Measurements from ENCODE around the gene PDE2A. TPM values are rescaled to one million over a fixed set of nuclear protein-coding genes. Genes with fewer than 3 reads are reported as not detected.

PDE2A gene
- total and polyA plus RNA-seq, 7 experiments from 2014 or later: 0.97 to 9.0 (median 1.7) TPM; not detected in 2

- no peaks in the 10 kb centered on the region for H3K9me3 ChIP-seq (ENCODE audit: control insufficient read depth in 2 of 3, low read length in 3 of 3)
- CTCF ChIA-PET: no interaction called here
- peaks cover 0 to 18% (median 9%) of the 10 kb centered on the region in 5 donors for H3K27me3 Mint-ChIP-seq
- no peaks in the 10 kb centered on the region for H3K36me3 ChIP-seq (ENCODE audit: control insufficient read depth in 2 of 3, insufficient read depth in 3 of 3, low read length in 3 of 3)
- ATAC-seq: no peak
- no peaks in the 10 kb centered on the region for H3K27me3 ChIP-seq (ENCODE audit: control insufficient read depth in 2 of 2, insufficient read depth in 2 of 2, low read length in 2 of 2)
- POLR2A ChIA-PET: no interaction called here
- H3K36me3 Mint-ChIP-seq: no peaks in the 10 kb centered on the region
- intact Hi-C loops (cut with micrococcal nuclease): no loop called here
- no peak overlapping the region for H3K27ac ChIP-seq (ENCODE audit: low read depth, low read length)
- no peaks in the 10 kb centered on the region for H3K4me1 Mint-ChIP-seq
- no peak for DNase-seq
- no peak overlapping the region for H3K4me3 ChIP-seq (ENCODE audit: low read length)
- no peaks in the 10 kb centered on the region for H3K9me3 Mint-ChIP-seq
- no peak overlapping the region for H3K27ac Mint-ChIP-seq
- no peaks in the 10 kb centered on the region for H3K4me1 ChIP-seq (ENCODE audit: control insufficient read depth in 2 of 2, insufficient read depth in 2 of 2, low read length in 2 of 2)
- no peak overlapping the region for H3K4me3 Mint-ChIP-seq
These were observed 37.8 kb downstream of the PDE2A start for GRCh38 chr11:72636376-72636775.

- no peak overlapping the region for H3K27ac Mint-ChIP-seq
- no peak for ATAC-seq
- no peaks in the 10 kb centered on the region for H3K9me3 ChIP-seq (ENCODE audit: control insufficient read depth in 2 of 3, low read length in 3 of 3)
- no peaks in the 10 kb centered on the region for H3K9me3 Mint-ChIP-seq
- no peaks in the 10 kb centered on the region for H3K4me1 ChIP-seq (ENCODE audit: control insufficient read depth in 2 of 2, insufficient read depth in 2 of 2, low read length in 2 of 2)
- no peak overlapping the region for H3K27ac ChIP-seq (ENCODE audit: low read depth, low read length)
- POLR2A ChIA-PET: no interaction called here
- intact Hi-C loops (cut with micrococcal nuclease): no loop called here
- no peaks in the 10 kb centered on the region for H3K4me1 Mint-ChIP-seq
- no peak overlapping the region for H3K4me3 ChIP-seq (ENCODE audit: low read length)
- H3K27me3 ChIP-seq (ENCODE audit: control insufficient read depth in 2 of 2, insufficient read depth in 2 of 2, low read length in 2 of 2): no peaks in the 10 kb centered on the region
- DNase-seq: no peak
- no peaks in the 10 kb centered on the region for H3K36me3 Mint-ChIP-seq
- H3K36me3 ChIP-seq (ENCODE audit: control insufficient read depth in 2 of 3, insufficient read depth in 3 of 3, low read length in 3 of 3): no peaks in the 10 kb centered on the region
- CTCF ChIA-PET: interaction anchor here (0.8 kb wide), 1 partner anchor 48 kb away, joined by 3 read pairs; no protein-coding TSS in a partner anchor
- H3K4me3 Mint-ChIP-seq: no peak overlapping the region
- H3K27me3 Mint-ChIP-seq: peaks cover 0 to 18% (median 9%) of the 10 kb centered on the region in 5 donors
These were observed 38.3 kb downstream of the PDE2A start for GRCh38 chr11:72635933-72636332.

- H3K4me3 ChIP-seq (ENCODE audit: low read length): no peak overlapping the region
- ATAC-seq (no peak), DNase-seq (no peak)
- H3K9me3 ChIP-seq (ENCODE audit: control insufficient read depth in 2 of 3, low read length in 3 of 3): no peaks in the 10 kb centered on the region
- H3K36me3 ChIP-seq (ENCODE audit: control insufficient read depth in 2 of 3, insufficient read depth in 3 of 3, low read length in 3 of 3): no peaks in the 10 kb centered on the region
- CTCF ChIA-PET: interaction anchor here (0.8 to 1.1 kb wide), 2 partner anchors 47 to 164 kb away, joined by 3 to 4 read pairs; no protein-coding TSS in a partner anchor
- Mint-ChIP-seq H3K4me3 (no peak overlapping the region), H3K27ac (no peak overlapping the region), H3K27me3 (peaks cover 0 to 18% (median 9%) of the 10 kb centered on the region in 5 donors), H3K4me1 (no peaks in the 10 kb centered on the region), H3K9me3 (no peaks in the 10 kb centered on the region), H3K36me3 (no peaks in the 10 kb centered on the region)
- intact Hi-C loops (cut with micrococcal nuclease): no loop called here
- H3K27ac ChIP-seq (ENCODE audit: low read depth, low read length): no peak overlapping the region
- no peaks in the 10 kb centered on the region for H3K27me3 ChIP-seq (ENCODE audit: control insufficient read depth in 2 of 2, insufficient read depth in 2 of 2, low read length in 2 of 2)
- POLR2A ChIA-PET: interaction anchor here (0.5 kb wide), 1 partner anchor 164 kb away, joined by 4 read pairs; no protein-coding TSS in a partner anchor
- no peaks in the 10 kb centered on the region for H3K4me1 ChIP-seq (ENCODE audit: control insufficient read depth in 2 of 2, insufficient read depth in 2 of 2, low read length in 2 of 2)
These were observed 38.8 kb downstream of the PDE2A start for GRCh38 chr11:72635309-72635915.

GRCh38 chr11:72634472-72635095, 39.6 kb downstream of the PDE2A start:
- intact Hi-C loops (cut with micrococcal nuclease): no loop called here
- no peak for ATAC-seq
- CTCF ChIA-PET: interaction anchor here (1.1 kb wide), 1 partner anchor 163 kb away, joined by 4 read pairs; no protein-coding TSS in a partner anchor
- Histone ChIP-seq H3K27ac (ENCODE audit: low read depth, low read length) (no peak overlapping the region), H3K27me3 (ENCODE audit: control insufficient read depth in 2 of 2, insufficient read depth in 2 of 2, low read length in 2 of 2) (no peaks in the 10 kb centered on the region), H3K4me1 (ENCODE audit: control insufficient read depth in 2 of 2, insufficient read depth in 2 of 2, low read length in 2 of 2) (no peaks in the 10 kb centered on the region), H3K36me3 (ENCODE audit: control insufficient read depth in 2 of 3, insufficient read depth in 3 of 3, low read length in 3 of 3) (no peaks in the 10 kb centered on the region), H3K4me3 (ENCODE audit: low read length) (no peak overlapping the region), H3K9me3 (ENCODE audit: control insufficient read depth in 2 of 3, low read length in 3 of 3) (no peaks in the 10 kb centered on the region)
- no peaks in the 10 kb centered on the region for H3K36me3 Mint-ChIP-seq
- no peaks in the 10 kb centered on the region for H3K4me1 Mint-ChIP-seq
- peaks cover 0 to 18% (median 9%) of the 10 kb centered on the region in 5 donors for H3K27me3 Mint-ChIP-seq
- no peaks in the 10 kb centered on the region for H3K9me3 Mint-ChIP-seq
- no peak overlapping the region for H3K27ac Mint-ChIP-seq
- POLR2A ChIA-PET: no interaction called here
- no peak for DNase-seq
- no peak overlapping the region for H3K4me3 Mint-ChIP-seq

GRCh38 chr11:72634016-72634415, 40.2 kb downstream of the PDE2A start:
- CTCF ChIA-PET: no interaction called here
- Histone ChIP-seq H3K27me3 (ENCODE audit: control insufficient read depth in 2 of 2, insufficient read depth in 2 of 2, low read length in 2 of 2) (no peaks in the 10 kb centered on the region), H3K4me3 (ENCODE audit: low read length) (no peak overlapping the region), H3K36me3 (ENCODE audit: control insufficient read depth in 2 of 3, insufficient read depth in 3 of 3, low read length in 3 of 3) (no peaks in the 10 kb centered on the region), H3K27ac (ENCODE audit: low read depth, low read length) (no peak overlapping the region), H3K9me3 (ENCODE audit: control insufficient read depth in 2 of 3, low read length in 3 of 3) (no peaks in the 10 kb centered on the region), H3K4me1 (ENCODE audit: control insufficient read depth in 2 of 2, insufficient read depth in 2 of 2, low read length in 2 of 2) (no peaks in the 10 kb centered on the region)
- H3K27me3 Mint-ChIP-seq: peaks cover 0 to 18% (median 9%) of the 10 kb centered on the region in 5 donors
- no peak overlapping the region for H3K27ac Mint-ChIP-seq
- no peaks in the 10 kb centered on the region for H3K4me1 Mint-ChIP-seq
- intact Hi-C loops (cut with micrococcal nuclease): no loop called here
- ATAC-seq (no peak), DNase-seq (no peak)
- POLR2A ChIA-PET: no interaction called here
- H3K36me3 Mint-ChIP-seq: no peaks in the 10 kb centered on the region
- no peak overlapping the region for H3K4me3 Mint-ChIP-seq
- no peaks in the 10 kb centered on the region for H3K9me3 Mint-ChIP-seq

- Mint-ChIP-seq H3K27ac (no peak overlapping the region), H3K4me1 (no peaks in the 10 kb centered on the region), H3K27me3 (peaks cover 0 to 18% (median 9%) of the 10 kb centered on the region in 5 donors), H3K4me3 (no peak overlapping the region), H3K9me3 (no peaks in the 10 kb centered on the region), H3K36me3 (no peaks in the 10 kb centered on the region)
- ChIA-PET CTCF (no interaction called here), POLR2A (interaction anchor here (0.6 kb wide), 1 partner anchor 568 kb away, joined by 3 read pairs; no protein-coding TSS in a partner anchor)
- Histone ChIP-seq H3K36me3 (ENCODE audit: control insufficient read depth in 2 of 3, insufficient read depth in 3 of 3, low read length in 3 of 3) (no peaks in the 10 kb centered on the region), H3K27me3 (ENCODE audit: control insufficient read depth in 2 of 2, insufficient read depth in 2 of 2, low read length in 2 of 2) (no peaks in the 10 kb centered on the region), H3K9me3 (ENCODE audit: control insufficient read depth in 2 of 3, low read length in 3 of 3) (no peaks in the 10 kb centered on the region), H3K4me1 (ENCODE audit: control insufficient read depth in 2 of 2, insufficient read depth in 2 of 2, low read length in 2 of 2) (no peaks in the 10 kb centered on the region), H3K27ac (ENCODE audit: low read depth, low read length) (no peak overlapping the region), H3K4me3 (ENCODE audit: low read length) (no peak overlapping the region)
- intact Hi-C loops (cut with micrococcal nuclease): no loop called here
- no peak for ATAC-seq
- no peak for DNase-seq
These were observed 41.2 kb downstream of the PDE2A start for GRCh38 chr11:72633068-72633467.

Data from naive thymus-derived CD4-positive, alpha-beta T cell (primary cell).